H9 (cell line): ENCODE measurements around the gene COL4A2. TPM values are rescaled to one million over a fixed set of nuclear protein-coding genes. Genes with fewer than 3 reads are reported as not detected.

ENCODE experiments used
- DNase-seq: peaks from one replicate; pipeline ENCODE4 v3.0.0-alpha.2; 2017
- H2AFZ ChIP-seq: one replicate; pipeline ENCODE4 v1.6.1; 2013; ENCODE audit warnings: mild to moderate bottlenecking, low read length, control low read depth, moderate library complexity
- H2AK5ac ChIP-seq: 2 replicates; pipeline ENCODE4 v1.6.1; 2013; ENCODE audit warnings: low read length, control low read depth, mixed read lengths; ENCODE audit not compliant: insufficient read length
- H2BK120ac ChIP-seq: one replicate; pipeline ENCODE4 v1.6.1; 2013; ENCODE audit warnings: low read depth, mild to moderate bottlenecking, low read length, control low read depth, inconsistent platforms; ENCODE audit not compliant: poor library complexity, severe bottlenecking
- H2BK12ac ChIP-seq: 2 replicates; pipeline ENCODE4 v1.6.1; 2013; ENCODE audit warnings: low read length, control low read depth, mixed read lengths, low read depth; ENCODE audit not compliant: insufficient read length
- H2BK15ac ChIP-seq: 2 replicates; pipeline ENCODE4 v1.6.1; 2013; ENCODE audit warnings: low read depth, low read length, control low read depth
- H2BK20ac ChIP-seq: one replicate; pipeline ENCODE4 v1.6.1; 2013; ENCODE audit warnings: low read depth, mild to moderate bottlenecking, low read length, control low read depth, inconsistent platforms; ENCODE audit not compliant: poor library complexity, severe bottlenecking
- H2BK5ac ChIP-seq: 2 replicates; pipeline ENCODE4 v1.6.1; 2013; ENCODE audit warnings: low read length, control low read depth, mixed read lengths; ENCODE audit not compliant: insufficient read length
- H3K14ac ChIP-seq: 2 replicates; pipeline ENCODE4 v1.6.1; 2013; ENCODE audit warnings: low read length, control low read depth; ENCODE audit not compliant: insufficient read depth
- H3K18ac ChIP-seq: 2 replicates; pipeline ENCODE4 v1.6.1; 2013; ENCODE audit warnings: low read depth, mild to moderate bottlenecking, mixed read lengths, low read length, control low read depth; ENCODE audit not compliant: insufficient read length
- H3K23ac ChIP-seq: 2 replicates; pipeline ENCODE4 v1.6.1; 2013; ENCODE audit warnings: low read length, control low read depth, mixed read lengths, low read depth; ENCODE audit not compliant: insufficient read length
- H3K23me2 ChIP-seq: 2 replicates; pipeline ENCODE4 v1.6.1; 2013; ENCODE audit warnings: low read depth, mild to moderate bottlenecking, mixed read lengths, low read length, control low read depth; ENCODE audit not compliant: insufficient read length, poor library complexity, severe bottlenecking
- H3K27ac ChIP-seq: 2 replicates; pipeline ENCODE4 v1.5.1; 2013; ENCODE audit warnings: low read length, control low read depth, mixed read lengths, low read depth; ENCODE audit not compliant: insufficient read length
- H3K27me3 ChIP-seq: 2 replicates; pipeline ENCODE4 v1.6.1; 2013; ENCODE audit warnings: low read length, control low read depth, inconsistent platforms; ENCODE audit not compliant: insufficient read depth
- H3K4ac ChIP-seq: 2 replicates; pipeline ENCODE4 v1.6.1; 2013; ENCODE audit warnings: low read depth, mild to moderate bottlenecking, control low read depth, inconsistent platforms, low read length, moderate library complexity
- H3K4me1 ChIP-seq: 2 replicates; pipeline ENCODE4 v1.6.1; 2013; ENCODE audit warnings: low read length, control low read depth, inconsistent platforms; ENCODE audit not compliant: insufficient read depth
- H3K4me2 ChIP-seq: 2 replicates; pipeline ENCODE4 v1.6.1; 2013; ENCODE audit warnings: low read length, control low read depth, mixed read lengths; ENCODE audit not compliant: insufficient read length, insufficient read depth
- H3K56ac ChIP-seq: 2 replicates; pipeline ENCODE4 v1.6.1; 2013; ENCODE audit warnings: low read depth, mild to moderate bottlenecking, mixed read lengths, low read length, control low read depth; ENCODE audit not compliant: insufficient read length
- H3K79me1 ChIP-seq: 2 replicates; pipeline ENCODE4 v1.6.1; 2013; ENCODE audit warnings: low read depth, mild to moderate bottlenecking, moderate library complexity, low read length, control low read depth, inconsistent platforms; ENCODE audit not compliant: insufficient read depth, poor library complexity, severe bottlenecking
- H3K79me2 ChIP-seq: 2 replicates; pipeline ENCODE4 v1.6.1; 2013; ENCODE audit warnings: low read length, control low read depth, inconsistent platforms; ENCODE audit not compliant: insufficient read depth
- H3K9ac ChIP-seq: 2 replicates; pipeline ENCODE4 v1.6.1; 2013; ENCODE audit warnings: low read length, control low read depth, mixed read lengths; ENCODE audit not compliant: insufficient read length; ENCODE audit errors: extremely low read depth
- H3K9me3 ChIP-seq: one replicate; pipeline ENCODE4 v1.6.1; 2013; ENCODE audit warnings: low read depth, low read length, inconsistent platforms; ENCODE audit not compliant: control insufficient read depth
- H3T11ph ChIP-seq: one replicate; pipeline ENCODE4 v1.6.1; 2013; ENCODE audit warnings: mild to moderate bottlenecking, low read length, control low read depth, inconsistent platforms
- H4K20me1 ChIP-seq: one replicate; pipeline ENCODE4 v1.6.1; 2013; ENCODE audit not compliant: control insufficient read depth, insufficient read length, insufficient read depth
- H4K5ac ChIP-seq: 2 replicates; pipeline ENCODE4 v1.6.1; 2013; ENCODE audit warnings: low read depth, mild to moderate bottlenecking, mixed read lengths, low read length, control low read depth; ENCODE audit not compliant: insufficient read length
- H4K8ac ChIP-seq: replicated peaks from 2 replicates; pipeline ENCODE4 v1.6.1; 2013; ENCODE audit warnings: low read length, control low read depth, mixed read lengths, low read depth; ENCODE audit not compliant: insufficient read length
- H4K91ac ChIP-seq: 2 replicates; pipeline ENCODE4 v1.6.1; 2013; ENCODE audit warnings: low read depth, mild to moderate bottlenecking, moderate library complexity, mixed read lengths, low read length, control low read depth; ENCODE audit not compliant: insufficient read length
- H3K27ac Mint-ChIP-seq, 3 experiments: 2 replicates in 2 of 3; 3 replicates in 1 of 3; pipeline ENCODE4 v1.8.0; 2020 to 2021; ENCODE audit warnings: mixed read lengths in 3 of 3, mild to moderate bottlenecking in 1 of 3, moderate library complexity in 1 of 3
- H3K27me3 Mint-ChIP-seq: 2 replicates; pipeline ENCODE4 v1.8.0; 2021; ENCODE audit warnings: low read depth, mild to moderate bottlenecking, moderate library complexity, mixed read lengths
- H3K36me3 Mint-ChIP-seq, 3 experiments: 2 replicates in 2 of 3; 3 replicates in 1 of 3; pipeline ENCODE4 v1.8.0; 2020 to 2021; ENCODE audit warnings: low read depth in 3 of 3, mixed read lengths in 3 of 3; ENCODE audit not compliant: insufficient read depth in 1 of 3
- H3K4me1 Mint-ChIP-seq, 2 experiments: 2 replicates each; pipeline ENCODE4 v1.8.0; 2020; ENCODE audit warnings: mixed read lengths in 2 of 2
- H3K4me3 Mint-ChIP-seq, 2 experiments: 2 replicates in 1 of 2; 3 replicates in 1 of 2; pipeline ENCODE4 v1.8.0; 2020 to 2021; ENCODE audit warnings: mild to moderate bottlenecking in 2 of 2, mixed read lengths in 2 of 2, moderate library complexity in 1 of 2
- H3K9me3 Mint-ChIP-seq, 2 experiments: 2 replicates in 1 of 2; 3 replicates in 1 of 2; pipeline ENCODE4 v1.8.0; 2020; ENCODE audit warnings: mild to moderate bottlenecking in 2 of 2, mixed read lengths in 2 of 2, moderate library complexity in 1 of 2
- CTCF ChIP-seq: fragments of 200-600 bp; sonication (generic); conservative IDR thresholded peaks from 3 replicates; pipeline ENCODE4 v1.8.0; 2021; ENCODE audit warnings: antibody characterized with exemption, mild to moderate bottlenecking
- WGBS: extraction: QIAGEN DNeasy Blood & Tissue Kit; methylation state at CpG from one replicate; pipeline ENCODE4 v1.1.7; 2013; ENCODE audit warnings: missing lambda C conversion rate, low lambda C conversion rate, mixed read lengths; ENCODE audit not compliant: insufficient read length; ENCODE audit errors: extremely low coverage; 5-methylcytosine and 5-hydroxymethylcytosine counted together
- total RNA-seq: library from RNA; stranded (reverse); gene quantifications from 2 replicates; pipeline ENCODE4 v1.2.1, GENCODE V29; 2021

The COL4A2 gene
- total RNA-seq, 1 experiment from 2014 or later, result 76.5 TPM

GRCh38 chr13:110496281-110496680 lies 189.2 kb downstream of the COL4A2 start:
- Histone ChIP-seq H2BK5ac (no peak overlapping the region), H3K4ac (no peak overlapping the region), H2BK120ac (no peak overlapping the region), H3K4me2 (no peak overlapping the region), H3K9me3 (no peaks in the 10 kb centered on the region), H3K56ac (no peak overlapping the region), H3K79me2 (no peaks in the 10 kb centered on the region), H3K4me1 (no peaks in the 10 kb centered on the region), H3K27ac (no peak overlapping the region), H3K27me3 (no peaks in the 10 kb centered on the region), H2BK20ac (no peak overlapping the region), H2BK12ac (no peak overlapping the region), H4K8ac (no peak overlapping the region), H2AK5ac (no peak overlapping the region), H3K79me1 (no peaks in the 10 kb centered on the region), H3K14ac (no peak overlapping the region), H3K23ac (no peak overlapping the region), H3T11ph (no peak overlapping the region), H3K18ac (no peak overlapping the region), H4K91ac (no peak overlapping the region), H3K9ac (no peak overlapping the region), H2BK15ac (no peak overlapping the region), H3K23me2 (no peaks in the 10 kb centered on the region), H2AFZ (no peak overlapping the region), H4K20me1 (no peaks in the 10 kb centered on the region), H4K5ac (no peak overlapping the region)
- H3K4me1 Mint-ChIP-seq, result no peaks in the 10 kb centered on the region
- H3K27ac Mint-ChIP-seq, result no peak overlapping the region
- WGBS, result no CpG with 5 or more reads among the region's 3 CpGs
- H3K36me3 Mint-ChIP-seq, result peaks cover 55 to 78% (median 73%) of the 10 kb centered on the region in 3 experiments
- no peaks in the 10 kb centered on the region for H3K27me3 Mint-ChIP-seq
- DNase-seq, result no peak
- no peak overlapping the region for H3K4me3 Mint-ChIP-seq
- no peak for TF ChIP-seq CTCF
- H3K9me3 Mint-ChIP-seq, result peaks cover 0 to 9% of the 10 kb centered on the region in 2 experiments; a peak in 1 of 5 replicates
